ENCODE measurements around the gene KIF5A. TPM values are rescaled to one million over a fixed set of nuclear protein-coding genes. Genes with fewer than 3 reads are reported as not detected.

KIF5A gene
- total RNA-seq, 1 experiment from 2014 or later, result 0.05 TPM

- Mint-ChIP-seq H3K27me3 (ENCODE audit: insufficient read depth, unreplicated experiment) (peaks cover 4% of the 10 kb centered on the region), H3K36me3 (ENCODE audit: insufficient read depth, unreplicated experiment) (no peaks in the 10 kb centered on the region), H3K4me3 (ENCODE audit: unreplicated experiment) (no peak overlapping the region), H3K4me1 (ENCODE audit: low read depth, unreplicated experiment) (peaks cover 16% of the 10 kb centered on the region), H3K9me3 (ENCODE audit: unreplicated experiment) (no peaks in the 10 kb centered on the region), H3K27ac (ENCODE audit: unreplicated experiment) (peak overlapping the region; percentile 69)
- TF ChIP-seq CTCF (IDR thresholded peaks at IDR 0.05; ENCODE audit: insufficient read depth in 1 of 2, low read depth in 1 of 2, low read length in 1 of 2, severe bottlenecking in 1 of 2, unreplicated experiment in 1 of 2), result no peak
- peak; percentile 18 to 27 for DNase-seq
- intact Hi-C loops (cut with micrococcal nuclease; ENCODE audit: unreplicated experiment), result loop anchor here (5.0 kb wide), 1 partner anchor 112 kb away; the partner anchor contains the start of gene OS9
- ChIA-PET CTCF (interaction anchor here (0.6 to 0.9 kb wide), 3 partner anchors 31 to 53 kb away, joined by 3 to 4 read pairs (median 4); partner anchors contain the start of genes ARHGEF25 and B4GALNT1), POLR2A (no interaction called here)
- Histone ChIP-seq H3K4me1 (peaks cover 17% of the 10 kb centered on the region), H3K4me3 (ENCODE audit: low read depth, low read length) (no peak overlapping the region), H3K36me3 (ENCODE audit: control insufficient read depth, insufficient read depth, low read length) (no peaks in the 10 kb centered on the region), H3K27me3 (replicated peaks; ENCODE audit: control insufficient read depth, insufficient read depth, low read length) (no peaks in the 10 kb centered on the region), H3K9me3 (no peaks in the 10 kb centered on the region)
- BruUV-seq (replicated peaks), result no TSS peak
Measured at GRCh38 chr12:57579677-57580465, 30.0 kb downstream of the KIF5A start.

GRCh38 chr12:57580466-57580795 is 30.6 kb downstream of the KIF5A start:
- Histone ChIP-seq H3K4me1 (peaks cover 17% of the 10 kb centered on the region), H3K9me3 (no peaks in the 10 kb centered on the region), H3K36me3 (ENCODE audit: control insufficient read depth, insufficient read depth, low read length) (no peaks in the 10 kb centered on the region), H3K27me3 (replicated peaks; ENCODE audit: control insufficient read depth, insufficient read depth, low read length) (no peaks in the 10 kb centered on the region), H3K4me3 (ENCODE audit: low read depth, low read length) (no peak overlapping the region)
- DNase-seq, result peak in 1 of 2 experiments; percentile 14
- Mint-ChIP-seq H3K27me3 (ENCODE audit: insufficient read depth, unreplicated experiment) (peaks cover 4% of the 10 kb centered on the region), H3K4me1 (ENCODE audit: low read depth, unreplicated experiment) (peaks cover 16% of the 10 kb centered on the region), H3K36me3 (ENCODE audit: insufficient read depth, unreplicated experiment) (no peaks in the 10 kb centered on the region), H3K27ac (ENCODE audit: unreplicated experiment) (no peak overlapping the region), H3K4me3 (ENCODE audit: unreplicated experiment) (no peak overlapping the region), H3K9me3 (ENCODE audit: unreplicated experiment) (no peaks in the 10 kb centered on the region)
- intact Hi-C loops (cut with micrococcal nuclease; ENCODE audit: unreplicated experiment), result loop anchor here (5.0 kb wide), 1 partner anchor 112 kb away; the partner anchor contains the start of gene OS9
- ChIA-PET CTCF (interaction anchor here (0.6 to 1.6 kb wide), 2 partner anchors 53 to 155 kb away, joined by 4 to 5 read pairs; partner anchors contain the start of gene B4GALNT1), POLR2A (no interaction called here)
- BruUV-seq (replicated peaks), result no TSS peak
- TF ChIP-seq CTCF (IDR thresholded peaks at IDR 0.05; ENCODE audit: insufficient read depth in 1 of 2, low read depth in 1 of 2, low read length in 1 of 2, severe bottlenecking in 1 of 2, unreplicated experiment in 1 of 2), result no peak

GRCh38 chr12:57581802-57582201 is 32.0 kb downstream of the KIF5A start:
- intact Hi-C loops (cut with micrococcal nuclease; ENCODE audit: unreplicated experiment), result loop anchor here (5.0 kb wide), 1 partner anchor 110 kb away; the partner anchor contains the start of gene OS9
- Histone ChIP-seq H3K36me3 (ENCODE audit: control insufficient read depth, insufficient read depth, low read length) (no peaks in the 10 kb centered on the region), H3K4me3 (ENCODE audit: low read depth, low read length) (no peak overlapping the region), H3K4me1 (peaks cover 16% of the 10 kb centered on the region), H3K9me3 (no peaks in the 10 kb centered on the region), H3K27me3 (replicated peaks; ENCODE audit: control insufficient read depth, insufficient read depth, low read length) (no peaks in the 10 kb centered on the region)
- no peak overlapping the region for H3K27ac Mint-ChIP-seq (ENCODE audit: unreplicated experiment)
- no peak for TF ChIP-seq CTCF (IDR thresholded peaks at IDR 0.05; ENCODE audit: insufficient read depth in 1 of 2, low read depth in 1 of 2, low read length in 1 of 2, severe bottlenecking in 1 of 2, unreplicated experiment in 1 of 2)
- H3K36me3 Mint-ChIP-seq (ENCODE audit: insufficient read depth, unreplicated experiment), result no peaks in the 10 kb centered on the region
- ChIA-PET POLR2A (no interaction called here), CTCF (interaction anchor here (1.0 to 2.3 kb wide), 4 partner anchors 41 to 154 kb away, joined by 3 to 16 read pairs (median 8); no protein-coding TSS in a partner anchor)
- peaks cover 16% of the 10 kb centered on the region for H3K4me1 Mint-ChIP-seq (ENCODE audit: low read depth, unreplicated experiment)
- peaks cover 4% of the 10 kb centered on the region for H3K27me3 Mint-ChIP-seq (ENCODE audit: insufficient read depth, unreplicated experiment)
- DNase-seq, result peak in 1 of 2 experiments; percentile 1
- H3K9me3 Mint-ChIP-seq (ENCODE audit: unreplicated experiment), result no peaks in the 10 kb centered on the region
- no TSS peak for BruUV-seq (replicated peaks)
- H3K4me3 Mint-ChIP-seq (ENCODE audit: unreplicated experiment), result no peak overlapping the region

Data from Caco-2 (cell line).